ENCODE results near the gene ZSWIM6.

The ZSWIM6 gene

DNA sequence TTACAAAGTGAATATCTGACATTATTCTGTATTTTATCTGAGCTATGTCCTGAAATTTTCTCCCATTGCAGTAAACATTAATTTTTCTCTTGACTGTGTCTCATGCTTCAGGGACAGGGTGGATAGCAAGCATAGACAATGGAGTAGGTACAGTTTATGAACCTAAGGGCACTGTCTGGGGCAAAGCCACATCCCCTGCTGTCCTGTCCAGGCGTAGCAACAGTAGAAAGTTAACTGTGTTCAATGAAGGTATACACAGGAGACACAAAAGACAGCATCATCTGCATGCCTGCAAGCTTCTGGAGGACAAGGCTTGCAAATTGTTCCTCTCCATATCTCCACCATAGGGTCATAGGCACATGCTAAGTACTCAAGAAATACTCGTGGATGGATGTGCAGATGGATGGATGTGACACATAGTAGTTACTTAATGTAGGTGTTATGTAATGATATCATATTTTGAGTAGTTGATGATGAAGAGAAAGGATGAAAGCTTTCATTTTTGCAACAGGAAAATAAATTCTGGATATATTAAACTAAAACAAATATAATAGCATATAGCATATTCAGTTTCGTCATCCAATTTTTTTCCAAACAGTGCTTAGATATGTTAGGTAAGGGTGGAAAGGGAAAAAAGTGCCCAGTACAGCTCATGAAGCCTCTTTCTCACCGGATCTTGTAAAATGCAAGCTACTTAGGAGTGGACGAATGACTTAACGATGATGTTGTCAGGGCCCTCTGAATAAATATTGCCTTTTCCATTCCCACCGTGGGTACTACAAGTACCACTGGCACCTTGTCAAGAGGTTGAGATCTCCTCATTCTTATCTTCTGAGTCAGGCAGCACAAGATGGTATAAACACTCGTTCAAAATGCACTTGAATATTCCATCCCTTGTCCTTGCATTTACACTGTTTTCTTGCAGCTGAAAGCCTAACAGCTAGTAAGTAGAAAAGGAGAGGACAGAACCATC, 19.9 kb upstream of the ZSWIM6 start:
- TF ChIP-seq Cebpa-rat (IDR thresholded peaks at IDR 0.05), result no peak
- H3K4me1 ChIP-seq, result peaks cover 0 to 47% (median 15%) of the 10 kb centered on the region in 10 experiments; a peak in 14 of 20 replicates
- no peaks in the 10 kb centered on the region for H4K20me1 ChIP-seq
- no peaks in the 10 kb centered on the region for H3K27me3 ChIP-seq
- no peak overlapping the region for H3K27ac ChIP-seq
- no peaks in the 10 kb centered on the region for H3K9me3 ChIP-seq (replicated peaks in 1 of 11)
- no peaks in the 10 kb centered on the region for H3K36me3 ChIP-seq
- H3K4me3 ChIP-seq, result no peak overlapping the region
- no peak overlapping the region for H3K4me2 ChIP-seq
- no peak overlapping the region for H3K9ac ChIP-seq

DNA sequence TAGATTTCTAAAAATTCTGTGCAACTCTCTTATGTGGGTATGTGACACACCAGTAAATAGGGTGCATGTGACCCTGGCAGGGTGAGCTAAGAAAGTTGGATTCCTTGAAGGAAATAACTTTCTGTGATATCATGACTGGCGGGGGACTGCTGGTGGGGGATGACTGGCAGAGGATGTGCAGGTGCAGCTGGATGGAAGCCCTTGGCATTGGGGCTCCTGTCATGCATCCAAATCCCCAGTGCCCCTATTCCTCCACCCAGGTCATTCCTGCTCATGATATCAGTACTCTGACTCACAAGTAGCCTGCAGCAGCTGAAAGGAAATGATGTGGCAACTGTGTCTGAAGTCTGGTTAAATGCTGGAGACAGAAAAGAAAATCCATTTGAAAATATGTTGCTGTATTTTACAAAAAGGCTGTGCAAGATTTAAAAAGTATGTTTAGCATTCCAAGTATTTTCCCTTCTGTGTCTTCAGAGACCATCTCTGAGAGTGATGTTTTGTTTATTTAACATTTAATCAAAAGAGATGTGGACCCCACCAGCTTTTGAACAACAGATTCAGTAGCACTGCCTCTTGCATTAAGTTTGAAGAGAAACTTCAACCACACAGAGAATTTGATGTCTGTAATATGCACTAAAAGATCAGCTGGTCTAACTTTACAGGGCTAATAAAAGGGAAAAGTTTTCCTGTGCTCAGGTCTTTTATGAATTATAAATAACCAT, 17.9 kb upstream of the ZSWIM6 start:
- no peaks in the 10 kb centered on the region for H3K27me3 ChIP-seq
- no peaks in the 10 kb centered on the region for H3K36me3 ChIP-seq
- peak overlapping the region in 7 of 11 experiments; percentile 17 to 77 (median 51); a peak in 12 of 22 replicates for H3K27ac ChIP-seq
- H3K4me3 ChIP-seq, result 0 out of 20 replicates have a peak overlapping the region, but pooled peaks of 1 of the 10 experiments have one; percentile 3
- H3K4me2 ChIP-seq, result peak overlapping the region in 8 of 11 experiments; percentile 2 to 77 (median 63); a peak in 14 of 22 replicates
- peaks cover 0 to 57% (median 28%) of the 10 kb centered on the region in 10 experiments; a peak in 16 of 20 replicates for H3K4me1 ChIP-seq
- no peaks in the 10 kb centered on the region for H4K20me1 ChIP-seq
- H3K9me3 ChIP-seq (replicated peaks in 1 of 11), result no peaks in the 10 kb centered on the region
- TF ChIP-seq Cebpa-rat (IDR thresholded peaks at IDR 0.05), result no peak
- H3K9ac ChIP-seq, result peak overlapping the region in 3 of 11 experiments; percentile 41 to 62 (median 48); a peak in 5 of 22 replicates

DNA sequence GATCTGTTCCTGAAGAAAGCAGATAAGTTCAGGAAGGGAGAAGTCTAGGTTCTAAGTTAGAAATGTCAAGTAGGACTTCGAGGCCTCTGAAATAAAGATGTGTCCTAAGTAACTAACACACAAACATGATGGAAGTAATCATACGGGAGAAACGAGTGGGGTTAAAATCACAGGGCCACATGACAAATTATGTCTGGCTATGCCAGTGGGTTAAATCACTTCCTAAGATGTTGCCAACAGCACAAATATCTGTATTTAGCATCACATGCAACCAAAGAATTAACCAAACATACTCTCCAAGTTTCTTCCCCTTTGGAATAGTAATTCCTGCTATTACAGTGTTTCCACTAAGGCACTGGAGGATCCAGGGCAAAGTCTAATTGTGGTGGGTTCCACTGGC, 13.7 kb upstream of the ZSWIM6 start:
- peak overlapping the region in 5 of 11 experiments; percentile 58 to 76 (median 68); a peak in 7 of 22 replicates for H3K9ac ChIP-seq
- peak overlapping the region in 6 of 11 experiments; percentile 51 to 94 (median 78); a peak in 11 of 22 replicates for H3K4me2 ChIP-seq
- TF ChIP-seq Cebpa-rat (IDR thresholded peaks at IDR 0.05), result no peak
- no peaks in the 10 kb centered on the region for H3K27me3 ChIP-seq
- peaks cover 0 to 94% (median 50%) of the 10 kb centered on the region in 10 experiments; a peak in 16 of 20 replicates for H3K4me1 ChIP-seq
- no peaks in the 10 kb centered on the region for H3K36me3 ChIP-seq
- no peaks in the 10 kb centered on the region for H4K20me1 ChIP-seq
- no peaks in the 10 kb centered on the region for H3K9me3 ChIP-seq (replicated peaks in 1 of 11)
- no peak overlapping the region for H3K4me3 ChIP-seq
- H3K27ac ChIP-seq, result peak overlapping the region in 6 of 11 experiments; percentile 65 to 91 (median 87); a peak in 13 of 22 replicates

DNA sequence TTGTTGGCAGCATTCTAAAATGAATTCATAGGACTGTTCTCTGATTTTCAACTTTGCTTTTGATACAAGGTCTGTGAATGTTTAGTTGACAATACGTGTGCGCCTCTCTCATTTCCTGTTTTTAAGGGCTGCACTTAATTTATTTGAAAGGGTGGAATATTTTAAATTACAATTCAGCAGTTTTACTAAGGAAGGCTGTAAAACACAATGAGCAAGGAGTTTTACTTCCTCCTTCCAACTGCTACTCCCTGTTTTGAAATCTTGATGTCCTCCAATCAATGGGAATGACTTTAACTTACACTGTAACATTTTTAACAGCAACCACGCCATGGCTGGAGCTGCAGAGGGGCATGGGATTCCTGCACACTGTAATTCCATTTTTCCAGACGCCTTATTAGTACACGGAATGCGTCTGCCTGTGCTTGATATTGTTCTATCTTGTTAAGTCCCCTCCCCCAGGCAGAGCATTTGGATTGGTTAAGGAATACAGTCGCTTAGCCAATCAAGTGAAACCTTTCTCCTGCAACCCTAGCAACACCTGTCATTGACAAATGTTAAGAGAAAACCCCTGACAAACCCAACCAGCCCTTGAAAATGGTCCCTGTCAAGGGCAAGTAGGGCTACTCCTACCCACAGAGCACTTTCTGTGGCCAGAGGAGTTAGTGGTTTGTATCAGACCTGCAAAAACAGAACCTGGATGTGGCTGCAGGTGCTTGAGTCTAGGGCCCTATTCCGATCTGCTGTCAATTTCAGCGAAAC, 12.5 kb upstream of the ZSWIM6 start:
- peak overlapping the region in 7 of 11 experiments; percentile 31 to 94 (median 78); a peak in 14 of 22 replicates for H3K4me2 ChIP-seq
- no peak for TF ChIP-seq Cebpa-rat (IDR thresholded peaks at IDR 0.05)
- H3K4me3 ChIP-seq, result peak overlapping the region in 1 of 10 experiments; percentile 7; a peak in 1 of 20 replicates
- peak overlapping the region in 7 of 11 experiments; percentile 44 to 91 (median 86); a peak in 14 of 22 replicates for H3K27ac ChIP-seq
- peaks cover 0 to 94% (median 39%) of the 10 kb centered on the region in 10 experiments; a peak in 14 of 20 replicates for H3K4me1 ChIP-seq
- H3K9me3 ChIP-seq (replicated peaks in 1 of 11), result no peaks in the 10 kb centered on the region
- H3K9ac ChIP-seq, result peak overlapping the region in 6 of 11 experiments; percentile 36 to 76 (median 66); a peak in 10 of 22 replicates
- H3K27me3 ChIP-seq, result no peaks in the 10 kb centered on the region
- H3K36me3 ChIP-seq, result no peaks in the 10 kb centered on the region
- no peaks in the 10 kb centered on the region for H4K20me1 ChIP-seq

DNA sequence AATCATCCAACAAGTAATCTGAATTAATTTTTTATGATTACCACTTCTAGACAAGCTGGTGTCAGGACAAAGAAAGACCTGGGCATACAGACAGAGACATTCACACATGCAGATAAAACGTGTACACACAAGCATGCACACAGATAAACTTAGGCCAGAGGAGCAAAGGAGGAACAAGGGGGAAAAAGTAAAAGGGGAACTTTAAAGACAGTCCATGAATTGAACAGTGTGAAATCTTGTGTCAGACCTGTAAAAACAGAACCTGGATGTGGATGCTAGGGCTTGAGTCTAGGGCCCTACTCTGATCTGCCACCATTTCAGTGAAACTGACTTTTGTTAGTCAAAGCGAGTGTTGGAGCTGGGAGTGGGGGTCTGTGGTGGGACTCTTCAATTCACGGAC, 11.2 kb upstream of the ZSWIM6 start:
- Histone ChIP-seq H3K9me3 (replicated peaks in 1 of 11) (no peaks in the 10 kb centered on the region), H3K9ac (peak overlapping the region in 2 of 11 experiments; percentile 70 to 76; a peak in 3 of 22 replicates), H3K4me1 (peaks cover 0 to 90% (median 36%) of the 10 kb centered on the region in 10 experiments; a peak in 14 of 20 replicates), H3K27ac (peak overlapping the region in 6 of 11 experiments; percentile 65 to 91 (median 87); a peak in 10 of 22 replicates), H3K27me3 (no peaks in the 10 kb centered on the region), H4K20me1 (no peaks in the 10 kb centered on the region), H3K4me3 (no peak overlapping the region), H3K36me3 (no peaks in the 10 kb centered on the region), H3K4me2 (peak overlapping the region in 6 of 11 experiments; percentile 51 to 94 (median 78); a peak in 10 of 22 replicates)
- TF ChIP-seq Cebpa-rat (IDR thresholded peaks at IDR 0.05), result no peak

DNA sequence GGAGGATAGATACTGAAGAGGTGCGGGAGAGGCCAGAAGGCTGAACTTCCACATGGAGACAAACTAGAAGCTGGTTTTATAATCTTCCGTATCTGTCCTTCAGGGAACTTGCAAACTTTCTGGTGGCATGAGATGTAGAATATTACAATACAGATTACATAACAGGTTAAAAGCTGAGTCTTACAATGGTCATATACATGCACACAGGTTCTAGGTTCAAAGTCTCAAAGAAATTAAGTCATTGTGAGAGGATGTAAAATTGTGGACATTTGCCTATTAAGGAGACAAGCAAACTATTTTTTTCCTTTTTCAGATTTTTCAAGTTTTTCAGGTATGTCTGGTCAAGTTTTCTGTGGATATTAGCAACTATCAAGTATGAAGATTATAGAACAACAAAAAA, 10.4 kb upstream of the ZSWIM6 start:
- H3K27me3 ChIP-seq, result no peaks in the 10 kb centered on the region
- H3K27ac ChIP-seq, result peak overlapping the region in 6 of 11 experiments; percentile 44 to 91 (median 85); a peak in 8 of 22 replicates
- peak overlapping the region in 5 of 11 experiments; percentile 76 to 94 (median 79); a peak in 9 of 22 replicates for H3K4me2 ChIP-seq
- H3K4me3 ChIP-seq, result no peak overlapping the region
- peaks cover 0 to 89% (median 36%) of the 10 kb centered on the region in 10 experiments; a peak in 14 of 20 replicates for H3K4me1 ChIP-seq
- H3K9ac ChIP-seq, result no peak overlapping the region; a peak in 1 of 22 replicates
- no peaks in the 10 kb centered on the region for H3K36me3 ChIP-seq
- H3K9me3 ChIP-seq (replicated peaks in 1 of 11), result no peaks in the 10 kb centered on the region
- TF ChIP-seq Cebpa-rat (IDR thresholded peaks at IDR 0.05), result no peak
- H4K20me1 ChIP-seq, result no peaks in the 10 kb centered on the region

DNA sequence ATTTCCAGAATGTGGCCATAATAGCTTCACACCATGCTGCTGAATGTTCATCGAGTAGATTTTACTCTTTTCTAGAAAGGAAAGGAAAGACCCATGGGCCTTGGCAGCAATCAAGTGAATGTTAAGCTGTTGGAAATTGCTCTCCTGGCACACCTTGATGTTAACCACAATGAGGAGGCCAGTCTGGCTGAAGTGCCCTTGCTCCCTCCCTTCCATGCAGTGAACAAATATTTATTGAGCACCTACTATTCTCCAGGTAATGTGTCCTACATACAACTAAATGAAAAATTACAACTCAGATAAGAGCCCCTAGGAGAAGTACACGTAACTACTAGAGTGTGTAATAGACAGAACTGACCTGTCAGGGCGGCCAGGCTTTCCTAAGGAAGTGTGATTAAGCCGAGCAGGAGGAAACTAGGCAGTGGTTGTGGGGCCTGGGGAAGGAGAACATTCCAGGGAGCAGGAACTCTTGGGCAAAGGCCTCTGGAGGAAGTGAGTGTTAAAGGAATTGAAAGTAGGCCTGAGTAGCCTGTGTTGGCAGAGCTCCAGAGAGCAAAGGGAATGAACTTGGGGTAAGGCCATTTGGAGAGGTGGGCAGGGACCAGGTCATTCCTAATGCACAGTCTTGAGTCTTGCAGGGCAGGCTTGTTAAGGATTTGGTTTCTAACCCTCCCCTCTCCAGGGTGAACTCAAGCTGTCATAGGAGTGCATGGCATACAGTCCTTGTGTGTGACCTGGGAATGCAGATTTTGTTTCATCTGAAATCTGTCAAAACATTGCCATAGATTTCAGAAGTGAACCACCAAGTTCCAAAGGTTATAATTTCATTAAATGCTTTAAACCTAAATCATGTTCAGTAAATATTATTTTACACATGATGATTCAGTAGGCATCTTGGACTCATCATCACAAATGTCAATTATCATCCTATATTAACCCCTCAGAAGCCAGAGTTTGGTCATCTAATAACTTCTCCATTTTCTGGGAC, 9.0 kb upstream of the ZSWIM6 start:
- peak overlapping the region in 3 of 11 experiments; percentile 18 to 37 (median 24); a peak in 5 of 22 replicates for H3K27ac ChIP-seq
- H3K4me2 ChIP-seq, result peak overlapping the region in 5 of 11 experiments; percentile 58 to 94 (median 79); a peak in 10 of 22 replicates
- no peaks in the 10 kb centered on the region for H4K20me1 ChIP-seq
- H3K36me3 ChIP-seq, result no peaks in the 10 kb centered on the region
- no peak overlapping the region for H3K4me3 ChIP-seq
- no peaks in the 10 kb centered on the region for H3K9me3 ChIP-seq (replicated peaks in 1 of 11)
- no peak for TF ChIP-seq Cebpa-rat (IDR thresholded peaks at IDR 0.05)
- no peaks in the 10 kb centered on the region for H3K27me3 ChIP-seq
- H3K4me1 ChIP-seq, result peaks cover 5 to 89% (median 43%) of the 10 kb centered on the region in 10 experiments; a peak in 19 of 20 replicates
- H3K9ac ChIP-seq, result no peak overlapping the region
